DND-41 (cell line): ENCODE measurements around the gene SKAP1.

Source experiments
- ATAC-seq: fragments of 200-7000 bp; cut with Tn5 transposase; 3 replicates; pipeline ENCODE4 v1.9.1; 2021; ENCODE audit warnings: low read depth; ENCODE audit not compliant: insufficient read depth
- DNase-seq: peaks from one replicate; pipeline ENCODE4 v3.0.0-alpha.2; 2020
- H2AFZ ChIP-seq: 2 replicates; pipeline ENCODE4 v1.6.0; 2012; ENCODE audit warnings: low read depth, low read length
- H3K27ac ChIP-seq: 2 replicates; pipeline ENCODE4 v1.5.1; 2012; ENCODE audit warnings: low read length, inconsistent platforms
- H3K27me3 ChIP-seq: fragments of 200-600 bp; sonication (generic); 2 replicates; pipeline ENCODE4 v1.6.0; 2012; ENCODE audit warnings: low read length, mild to moderate bottlenecking, inconsistent platforms; ENCODE audit not compliant: insufficient read depth, poor library complexity
- H3K36me3 ChIP-seq: 2 replicates; pipeline ENCODE4 v1.5.1; 2012; ENCODE audit warnings: low read length, inconsistent platforms; ENCODE audit not compliant: insufficient read depth
- H3K4me1 ChIP-seq: 2 replicates; pipeline ENCODE4 v1.5.1; 2012; ENCODE audit warnings: mild to moderate bottlenecking, low read length; ENCODE audit not compliant: insufficient read depth
- H3K4me2 ChIP-seq: 2 replicates; pipeline ENCODE4 v1.6.0; 2012; ENCODE audit warnings: mild to moderate bottlenecking, moderate library complexity, low read length, inconsistent platforms; ENCODE audit not compliant: insufficient read depth
- H3K4me3 ChIP-seq, 2 experiments: fragments of 200-600 bp in 1 of 2; shearing (Covaris generic) in 1 of 2; 2 replicates each; pipeline ENCODE4 v1.5.1; 2012 to 2016; ENCODE audit warnings: inconsistent platforms in 2 of 2, low read length in 2 of 2, mild to moderate bottlenecking in 2 of 2, low read depth in 1 of 2, moderate library complexity in 1 of 2
- H3K79me2 ChIP-seq: 2 replicates; pipeline ENCODE4 v1.6.0; 2012; ENCODE audit warnings: low read length, inconsistent platforms; ENCODE audit not compliant: insufficient read depth
- H3K9ac ChIP-seq: 2 replicates; pipeline ENCODE4 v1.6.0; 2012; ENCODE audit warnings: low read depth, mild to moderate bottlenecking, inconsistent platforms, low read length, moderate library complexity
- H3K9me3 ChIP-seq: 2 replicates; pipeline ENCODE4 v1.5.1; 2012; ENCODE audit warnings: low read length, moderate library complexity, mild to moderate bottlenecking, inconsistent platforms; ENCODE audit not compliant: insufficient read depth, severe bottlenecking
- H4K20me1 ChIP-seq: 2 replicates; pipeline ENCODE4 v1.6.0; 2012; ENCODE audit warnings: low read length; ENCODE audit not compliant: insufficient read depth
- CTCF ChIP-seq: IDR thresholded peaks from 2 replicates; pipeline ENCODE4 v1.5.1; 2012; ENCODE audit warnings: borderline replicate concordance, low read length, moderate library complexity, mild to moderate bottlenecking; ENCODE audit not compliant: poor library complexity, severe bottlenecking; ENCODE audit errors: extremely low read depth
- EZH2 ChIP-seq: IDR thresholded peaks from 3 replicates; pipeline ENCODE4 v1.6.1; 2012; ENCODE audit warnings: borderline replicate concordance, low read depth, mild to moderate bottlenecking, moderate library complexity, low read length, inconsistent platforms; ENCODE audit not compliant: severe bottlenecking

Gene SKAP1

GRCh38 chr17:48155889-48156611 is 274.0 kb downstream of the SKAP1 start:
- ATAC-seq (no peak), DNase-seq (no peak)
- no peaks in the 10 kb centered on the region for H3K9me3 ChIP-seq
- H3K27me3 ChIP-seq: peaks cover 35% of the 10 kb centered on the region
- no peak overlapping the region for H2AFZ ChIP-seq
- H3K9ac ChIP-seq: no peak overlapping the region
- TF ChIP-seq CTCF: no peak
- no peak for TF ChIP-seq EZH2
- H3K4me3 ChIP-seq: no peak overlapping the region
- H3K79me2 ChIP-seq: no peaks in the 10 kb centered on the region
- no peaks in the 10 kb centered on the region for H3K4me1 ChIP-seq
- H3K27ac ChIP-seq: no peak overlapping the region
- 0 out of 2 replicates have a peak, but pooled peaks cover 3% of the 10 kb centered on the region for H4K20me1 ChIP-seq
- no peaks in the 10 kb centered on the region for H3K36me3 ChIP-seq
- no peak overlapping the region for H3K4me2 ChIP-seq

GRCh38 chr17:48153691-48154358 is 276.2 kb downstream of the SKAP1 start:
- Histone ChIP-seq H4K20me1 (0 out of 2 replicates have a peak, but pooled peaks cover 3% of the 10 kb centered on the region), H3K79me2 (no peaks in the 10 kb centered on the region), H2AFZ (no peak overlapping the region), H3K36me3 (no peaks in the 10 kb centered on the region), H3K4me1 (no peaks in the 10 kb centered on the region), H3K4me2 (no peak overlapping the region), H3K27me3 (peaks cover 52% of the 10 kb centered on the region), H3K27ac (no peak overlapping the region), H3K9ac (no peak overlapping the region), H3K9me3 (no peaks in the 10 kb centered on the region), H3K4me3 (no peak overlapping the region)
- DNase-seq (peak; percentile 11), ATAC-seq (no peak)
- TF ChIP-seq EZH2 (no peak), CTCF (peak; percentile 41)

DNA sequence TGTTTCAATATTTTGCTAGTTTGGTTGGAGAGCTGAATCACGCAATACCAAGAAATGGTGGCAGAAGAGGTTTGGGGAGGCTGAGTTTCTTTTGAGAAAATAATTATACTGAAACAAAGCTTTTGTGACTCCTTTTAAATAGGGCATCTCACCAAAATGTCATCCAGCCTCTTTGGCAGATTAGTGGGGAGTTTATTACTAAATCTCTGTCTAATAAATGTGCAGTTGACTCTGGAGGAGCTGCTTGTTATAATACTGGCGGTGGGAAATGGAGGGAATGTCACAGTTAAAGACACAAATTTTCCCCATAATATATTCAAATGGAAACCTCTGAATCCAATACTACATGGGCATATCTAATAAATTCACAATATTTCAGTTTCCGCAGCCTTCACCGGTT is 277.7 kb downstream of the SKAP1 start:
- no peak for DNase-seq
- peaks cover 67% of the 10 kb centered on the region for H3K27me3 ChIP-seq
- H4K20me1 ChIP-seq: 0 out of 2 replicates have a peak, but pooled peaks cover 3% of the 10 kb centered on the region
- H3K9ac ChIP-seq: no peak overlapping the region
- no peak overlapping the region for H3K27ac ChIP-seq
- TF ChIP-seq CTCF: no peak
- no peak for TF ChIP-seq EZH2
- no peaks in the 10 kb centered on the region for H3K9me3 ChIP-seq
- H3K36me3 ChIP-seq: no peaks in the 10 kb centered on the region
- H3K4me3 ChIP-seq: no peak overlapping the region
- no peaks in the 10 kb centered on the region for H3K79me2 ChIP-seq
- H3K4me1 ChIP-seq: no peaks in the 10 kb centered on the region
- H2AFZ ChIP-seq: no peak overlapping the region
- no peak for ATAC-seq
- no peak overlapping the region for H3K4me2 ChIP-seq
